B cell (primary cell): ENCODE results near the gene LIN9.

Experiments
- CTCF ChIP-seq: fragments of 200-600 bp; IDR thresholded peaks from one replicate; pipeline ENCODE4 v1.8.0; 2022; ENCODE audit warnings: antibody characterized with exemption, mild to moderate bottlenecking
- EZH2 ChIP-seq: IDR thresholded peaks from 2 replicates; pipeline ENCODE4 v1.6.1; 2012; ENCODE audit warnings: borderline replicate concordance, low read depth, mild to moderate bottlenecking, moderate library complexity, low read length; ENCODE audit not compliant: insufficient read depth, poor library complexity, severe bottlenecking

GRCh38 chr1:226261818-226262217, 47.1 kb downstream of the LIN9 start:
- TF ChIP-seq CTCF (no peak), EZH2 (no peak)
